HepG2 (cell line): ENCODE results near the gene RAB2B. TPM values are rescaled to one million over a fixed set of nuclear protein-coding genes. Genes with fewer than 3 reads are reported as not detected.

Source experiments
- ATAC-seq: fragments of 200-7000 bp; cut with Tn5 transposase; 3 replicates; pipeline ENCODE4 v1.9.1; 2020; ENCODE audit warnings: mild to moderate bottlenecking, moderate library complexity
- BruUV-seq: library from RNA; stranded (reverse); fragments of 400-500 nt; replicated peaks from 2 replicates; lab custom pipeline; 2021; lab: Mats Ljungman, UMichigan
- CTCF ChIA-PET: fragments of 300-600 bp; formaldehyde crosslinking; extraction: SDS; loops from one replicate; lab custom pipeline; 2021; ENCODE audit warnings: low total read pairs, inconsistent platforms, low intra/inter-chr PET ratio; lab: Yijun Ruan, JAX
- POLR2A ChIA-PET: fragments of 350-600 bp; sonication (Branson Sonifier 250); formaldehyde crosslinking; loops from one replicate; lab custom pipeline; 2020; ENCODE audit warnings: antibody characterized with exemption, inconsistent platforms; lab: Yijun Ruan, JAX
- DNase-seq: peaks from one replicate; pipeline ENCODE4 v3.0.0-alpha.2; 2015; ENCODE audit warnings: low spot score
- FAIRE-seq: peaks from 3 replicates; lab custom pipeline; 2011; peaks lifted over from hg19 to GRCh38; lab: Jason Lieb, UNC
- H2AFZ ChIP-seq: one replicate; pipeline ENCODE4 v1.6.1; 2011; ENCODE audit warnings: low read length, inconsistent platforms
- H3K27ac ChIP-seq: fragments of 300-600 bp; 3 replicates; pipeline ENCODE4 v1.8.0; 2011; ENCODE audit warnings: mixed run types, mild to moderate bottlenecking, mixed read lengths, low read length, inconsistent platforms; ENCODE audit not compliant: insufficient read depth; ENCODE audit errors: extremely low read length
- H3K27me3 ChIP-seq, 2 experiments: fragments of 200-600 bp in 1 of 2; 2 replicates in 1 of 2; 3 replicates in 1 of 2; pipeline versions ENCODE4 v1.6.0 to v1.8.0; 2011; ENCODE audit warnings: low read length in 2 of 2, mild to moderate bottlenecking in 2 of 2, moderate library complexity in 2 of 2, inconsistent platforms in 1 of 2; ENCODE audit not compliant: insufficient read depth in 2 of 2, control insufficient read depth in 1 of 2
- H3K36me3 ChIP-seq, 2 experiments: fragments of 200-600 bp in 1 of 2; replicated peaks in 1 of 2; 2 replicates in 1 of 2; 3 replicates in 1 of 2; pipeline versions ENCODE4 v1.5.1 to v1.8.0; 2011; ENCODE audit warnings: low read length in 2 of 2, inconsistent platforms in 1 of 2; ENCODE audit not compliant: insufficient read depth in 2 of 2, control insufficient read depth in 1 of 2
- H3K4me1 ChIP-seq: 2 replicates; pipeline ENCODE4 v1.5.1; 2012; ENCODE audit warnings: low read length, inconsistent platforms; ENCODE audit not compliant: insufficient read depth
- H3K4me2 ChIP-seq: 2 replicates; pipeline ENCODE4 v1.6.0; 2011; ENCODE audit warnings: low read depth, low read length, inconsistent platforms
- H3K4me3 ChIP-seq, 3 experiments: fragments of 200-600 bp in 1 of 3; sonication (generic), shearing (Covaris generic) in 1 of 3; replicated peaks in 1 of 3; 2 replicates each; pipeline ENCODE4 v1.5.1; 2011 to 2016; ENCODE audit warnings: low read length in 3 of 3, inconsistent platforms in 2 of 3, low read depth in 2 of 3, mild to moderate bottlenecking in 2 of 3, control low read depth in 1 of 3, mixed read lengths in 1 of 3; ENCODE audit not compliant: insufficient read depth in 1 of 3
- H3K79me2 ChIP-seq: one replicate; pipeline ENCODE4 v1.6.1; 2011; ENCODE audit warnings: low read length, inconsistent platforms; ENCODE audit not compliant: insufficient read depth
- H3K9ac ChIP-seq: 2 replicates; pipeline ENCODE4 v1.6.0; 2011; ENCODE audit warnings: mild to moderate bottlenecking, low read depth, low read length, inconsistent platforms; ENCODE audit not compliant: insufficient read depth
- H3K9me3 ChIP-seq: 2 replicates; pipeline ENCODE4 v1.5.1; 2012; ENCODE audit warnings: mild to moderate bottlenecking, low read length
- H4K20me1 ChIP-seq: 2 replicates; pipeline ENCODE4 v1.6.0; 2011; ENCODE audit warnings: inconsistent platforms, mild to moderate bottlenecking, low read length, moderate library complexity; ENCODE audit not compliant: insufficient read depth
- ETS1 ChIP-seq: sonication (generic); formaldehyde crosslinking; IDR thresholded peaks from 2 replicates; pipeline ENCODE4 v1.4.0; 2020; ENCODE audit warnings: missing genetic modification reagents
- HCFC1 ChIP-seq: fragments of 150-350 bp; IDR thresholded peaks from 2 replicates; pipeline ENCODE4 v1.6.1; 2014; ENCODE audit warnings: low read depth, low read length
- HNF1A ChIP-seq, 2 experiments: sonication (generic) in 1 of 2; formaldehyde crosslinking in 1 of 2; IDR thresholded peaks; 2 replicates each; pipeline versions ENCODE4 v1.4.0 to v1.6.1; 2016 to 2020; ENCODE audit warnings: borderline replicate concordance in 1 of 2, low read depth in 1 of 2, mild to moderate bottlenecking in 1 of 2, missing genetic modification reagents in 1 of 2
- NFE2L2 ChIP-seq: fragments of 150-350 bp; IDR thresholded peaks from 2 replicates; pipeline ENCODE4 v1.6.1; 2014; ENCODE audit warnings: low read length
- NRL ChIP-seq: sonication (generic); formaldehyde crosslinking; IDR thresholded peaks from 2 replicates; pipeline ENCODE4 v1.5.0; 2020; ENCODE audit warnings: missing genetic modification reagents, mild to moderate bottlenecking, moderate library complexity, borderline replicate concordance
- PAF1 ChIP-seq: IDR thresholded peaks from 2 replicates; pipeline ENCODE4 v1.6.1; 2016; ENCODE audit warnings: missing genetic modification reagents, missing compliant biosample characterization
- POGK ChIP-seq: sonication (generic); formaldehyde crosslinking; conservative IDR thresholded peaks from 2 replicates; pipeline ENCODE4 v1.8.0; 2022; ENCODE audit warnings: mild to moderate bottlenecking, moderate library complexity, missing genetic modification reagents
- RARA ChIP-seq: IDR thresholded peaks from 2 replicates; pipeline ENCODE4 v1.6.1; 2016; ENCODE audit warnings: missing genetic modification reagents, missing compliant biosample characterization
- TFE3 ChIP-seq: IDR thresholded peaks from 2 replicates; pipeline ENCODE4 v1.6.1; 2016
- TSC22D2 ChIP-seq: sonication (generic); formaldehyde crosslinking; IDR thresholded peaks from 2 replicates; pipeline ENCODE4 v1.5.1; 2020; ENCODE audit warnings: missing genetic modification reagents, mild to moderate bottlenecking, borderline replicate concordance
- ZNF275 ChIP-seq: sonication (generic); formaldehyde crosslinking; IDR thresholded peaks from 2 replicates; pipeline ENCODE4 v1.8.0; 2022; ENCODE audit warnings: missing genetic modification reagents, mild to moderate bottlenecking, inconsistent platforms, borderline replicate concordance
- ZNF557 ChIP-seq: sonication (generic); formaldehyde crosslinking; IDR thresholded peaks from 2 replicates; pipeline ENCODE4 v1.4.0; 2020; ENCODE audit warnings: missing genetic modification reagents
- WGBS: methylation state at CpG from one replicate; pipeline ENCODE4 v1.1.6; 2017; ENCODE audit warnings: low lambda C conversion rate; 5-methylcytosine and 5-hydroxymethylcytosine counted together
- in situ Hi-C: cut with HindIII; loops from 2 replicates; pipeline ENCODE4 v1.10.0; 2017; ENCODE audit warnings: low pct_unique_long_range_greater_than_20kb; ENCODE audit not compliant: extremely low pct_ligation_motif_present
- intact Hi-C: fragments of 100-400 bp; cut with micrococcal nuclease; formaldehyde crosslinking; loops from one replicate; pipeline ENCODE4 v1.10.0; 2022; ENCODE audit not compliant: unreplicated experiment
- polyA plus RNA-seq, 8 experiments: library from polyadenylated mRNA; depleted of rRNA in 3 of 8; stranded (reverse) in 7 of 8; unstranded in 1 of 8; fragments of >200 nt; fragmentation: Illumina TruSeq in 4 of 8; extraction: Trizol in 4 of 8; gene quantifications; 2 replicates each; pipeline versions ENCODE4 v1.2.1 to v1.2.3, GENCODE V29; 2011 to 2016; ENCODE audit warnings: low read depth in 4 of 8, missing spikeins in 1 of 8, mixed read lengths in 1 of 8; ENCODE audit not compliant: insufficient read depth in 1 of 8
- total RNA-seq, 5 experiments: library from RNA; depleted of rRNA; stranded (reverse); fragments of >200 nt; fragmentation: Illumina TruSeq; extraction: Trizol; gene quantifications; 2 replicates each; pipeline ENCODE4 v1.2.3, GENCODE V29; 2016; ENCODE audit warnings: low read depth in 1 of 5

Gene RAB2B
- total and polyA plus RNA-seq, 2 of the 13 experiments (the other 11 are each of a cell fraction or from before 2014, with no cell fraction given): 36.0 to 60.6 TPM

GRCh38 chr14:21509432-21510143 is 32.8 kb upstream of the RAB2B start:
- intact Hi-C loops: no loop called here
- Histone ChIP-seq H3K4me1 (peaks cover 49% of the 10 kb centered on the region), H2AFZ (no peak overlapping the region), H3K9ac (peak overlapping the region; percentile 95), H3K27ac (peak overlapping the region; percentile 80), H3K27me3 (no peaks in the 10 kb centered on the region; a peak in 1 of 5 replicates), H3K9me3 (no peaks in the 10 kb centered on the region), H3K4me3 (peak overlapping the region; percentile 84 to 97 (median 87); a peak in 5 of 6 replicates), H3K4me2 (peak overlapping the region; percentile 86), H4K20me1 (no peaks in the 10 kb centered on the region), H3K79me2 (peaks cover 49% of the 10 kb centered on the region), H3K36me3 (peaks cover 2 to 10% of the 10 kb centered on the region in 2 experiments; a peak in 3 of 5 replicates)
- in situ Hi-C loops: no loop called here
- BruUV-seq: no TSS peak
- no peak for FAIRE-seq
- ATAC-seq: no peak
- ChIA-PET POLR2A (interaction anchor here (1.3 to 5.5 kb wide), 3 partner anchors 11 to 49 kb away, joined by 3 to 91 read pairs (median 5); partner anchors contain the start of gene TOX4), CTCF (interaction anchor here (1.1 kb wide), 1 partner anchor 54 kb away, joined by 3 read pairs; the partner anchor contains the start of gene CHD8)
- WGBS: 87% methylated on average over 6 of the region's 6 CpGs
- no peak for DNase-seq
- TF ChIP-seq ZNF557 (CRISPR knock-in tag) (no peak), TFE3 (CRISPR knock-in tag) (no peak), PAF1 (CRISPR knock-in tag) (no peak), TSC22D2 (no peak), ETS1 (no peak), NFE2L2 (no peak), POGK (CRISPR knock-in tag) (no peak), RARA (no peak), HNF1A (IDR thresholded peaks at IDR 0.05; ENCODE audit: low read depth) (0 out of 2 replicates have a peak, but pooled peaks have one; percentile 31), HNF1A (CRISPR knock-in tag; IDR thresholded peaks at IDR 0.05; ENCODE audit: borderline replicate concordance) (no peak), ZNF275 (CRISPR knock-in tag) (no peak), NRL (no peak), HCFC1 (no peak)
